NK-92 (cell line): Measurements from ENCODE around the gene FAM83D.

Experiments used
- DNase-seq: peaks from one replicate; lab custom pipeline; 2025; ENCODE audit not compliant: unreplicated experiment; lab: John Stamatoyannopoulos, UW

The FAM83D gene, protein sequence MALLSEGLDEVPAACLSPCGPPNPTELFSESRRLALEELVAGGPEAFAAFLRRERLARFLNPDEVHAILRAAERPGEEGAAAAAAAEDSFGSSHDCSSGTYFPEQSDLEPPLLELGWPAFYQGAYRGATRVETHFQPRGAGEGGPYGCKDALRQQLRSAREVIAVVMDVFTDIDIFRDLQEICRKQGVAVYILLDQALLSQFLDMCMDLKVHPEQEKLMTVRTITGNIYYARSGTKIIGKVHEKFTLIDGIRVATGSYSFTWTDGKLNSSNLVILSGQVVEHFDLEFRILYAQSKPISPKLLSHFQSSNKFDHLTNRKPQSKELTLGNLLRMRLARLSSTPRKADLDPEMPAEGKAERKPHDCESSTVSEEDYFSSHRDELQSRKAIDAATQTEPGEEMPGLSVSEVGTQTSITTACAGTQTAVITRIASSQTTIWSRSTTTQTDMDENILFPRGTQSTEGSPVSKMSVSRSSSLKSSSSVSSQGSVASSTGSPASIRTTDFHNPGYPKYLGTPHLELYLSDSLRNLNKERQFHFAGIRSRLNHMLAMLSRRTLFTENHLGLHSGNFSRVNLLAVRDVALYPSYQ

DNA sequence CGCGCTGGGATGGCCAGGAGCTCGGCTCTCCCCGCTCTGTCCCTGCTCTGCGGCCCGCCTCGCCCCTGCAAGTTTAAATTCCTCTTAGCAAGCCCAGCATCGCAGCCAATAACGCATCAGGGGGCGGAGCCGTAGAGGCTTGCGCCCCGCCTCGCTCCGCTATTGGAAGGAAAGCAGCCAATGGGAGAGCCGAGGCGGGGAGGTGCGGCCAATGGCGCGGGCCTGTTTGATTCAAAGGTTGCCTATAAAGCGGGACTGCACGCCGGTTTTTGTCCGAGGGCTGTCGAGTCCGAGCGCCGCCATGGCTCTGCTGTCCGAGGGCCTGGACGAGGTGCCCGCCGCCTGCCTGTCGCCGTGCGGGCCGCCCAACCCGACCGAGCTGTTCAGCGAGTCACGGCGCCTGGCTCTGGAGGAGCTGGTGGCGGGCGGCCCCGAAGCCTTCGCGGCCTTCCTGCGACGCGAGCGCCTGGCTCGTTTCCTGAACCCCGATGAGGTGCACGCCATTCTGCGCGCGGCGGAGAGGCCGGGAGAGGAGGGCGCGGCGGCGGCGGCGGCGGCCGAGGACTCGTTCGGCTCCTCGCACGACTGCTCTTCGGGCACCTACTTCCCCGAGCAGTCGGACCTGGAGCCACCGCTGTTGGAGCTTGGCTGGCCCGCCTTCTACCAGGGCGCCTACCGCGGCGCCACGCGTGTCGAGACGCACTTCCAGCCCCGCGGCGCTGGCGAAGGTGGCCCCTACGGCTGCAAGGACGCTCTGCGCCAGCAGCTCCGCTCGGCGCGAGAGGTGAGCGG is at the start of gene FAM83D:
Gene FAM83D (plus strand): TSS at position 276 of the 792 bp plus-strand sequence. CDS start 26 bp downstream, at position 302.
- DNase-seq: peak; percentile 50

DNA sequence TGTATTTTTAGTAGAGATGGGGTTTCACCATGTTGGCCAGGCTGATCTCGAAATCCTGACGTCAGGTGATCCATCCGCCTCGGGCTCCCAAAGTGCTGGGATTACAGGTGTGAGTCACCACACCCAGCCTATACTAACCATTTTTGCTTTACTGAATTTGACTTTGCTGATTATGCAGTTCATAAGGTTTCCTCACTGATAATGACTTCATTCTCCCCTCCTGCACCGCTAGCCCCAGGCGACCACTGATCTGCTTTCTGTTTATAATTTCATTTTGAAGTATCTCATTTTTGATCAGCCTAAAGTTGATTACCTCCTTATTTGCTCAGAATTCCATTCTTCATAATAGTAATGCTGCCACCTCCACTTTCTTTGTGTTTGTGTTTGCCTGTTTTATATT is 48.7 kb upstream of the FAM83D start:
- no peak for DNase-seq

DNA sequence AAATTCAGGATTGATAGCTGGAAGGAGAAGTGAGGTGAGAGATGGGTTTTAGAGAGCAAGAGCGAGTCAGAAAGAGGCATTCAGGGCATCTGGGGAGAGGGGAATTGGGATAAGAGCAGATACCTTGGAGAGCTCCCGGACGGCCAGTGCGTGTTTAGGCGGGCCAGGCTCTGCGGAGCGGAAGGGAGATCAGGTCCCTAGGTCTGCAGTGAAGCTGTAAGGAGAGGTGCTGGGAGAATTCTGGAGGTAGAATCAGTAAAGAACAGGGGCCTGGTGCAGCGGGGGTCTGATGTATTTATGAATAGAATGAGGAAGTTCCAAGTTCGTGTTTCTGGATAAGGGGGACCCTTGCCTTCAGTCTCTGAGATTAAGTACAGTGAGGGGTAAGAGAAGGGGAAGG is 47.4 kb upstream of the FAM83D start:
- DNase-seq: no peak

DNA sequence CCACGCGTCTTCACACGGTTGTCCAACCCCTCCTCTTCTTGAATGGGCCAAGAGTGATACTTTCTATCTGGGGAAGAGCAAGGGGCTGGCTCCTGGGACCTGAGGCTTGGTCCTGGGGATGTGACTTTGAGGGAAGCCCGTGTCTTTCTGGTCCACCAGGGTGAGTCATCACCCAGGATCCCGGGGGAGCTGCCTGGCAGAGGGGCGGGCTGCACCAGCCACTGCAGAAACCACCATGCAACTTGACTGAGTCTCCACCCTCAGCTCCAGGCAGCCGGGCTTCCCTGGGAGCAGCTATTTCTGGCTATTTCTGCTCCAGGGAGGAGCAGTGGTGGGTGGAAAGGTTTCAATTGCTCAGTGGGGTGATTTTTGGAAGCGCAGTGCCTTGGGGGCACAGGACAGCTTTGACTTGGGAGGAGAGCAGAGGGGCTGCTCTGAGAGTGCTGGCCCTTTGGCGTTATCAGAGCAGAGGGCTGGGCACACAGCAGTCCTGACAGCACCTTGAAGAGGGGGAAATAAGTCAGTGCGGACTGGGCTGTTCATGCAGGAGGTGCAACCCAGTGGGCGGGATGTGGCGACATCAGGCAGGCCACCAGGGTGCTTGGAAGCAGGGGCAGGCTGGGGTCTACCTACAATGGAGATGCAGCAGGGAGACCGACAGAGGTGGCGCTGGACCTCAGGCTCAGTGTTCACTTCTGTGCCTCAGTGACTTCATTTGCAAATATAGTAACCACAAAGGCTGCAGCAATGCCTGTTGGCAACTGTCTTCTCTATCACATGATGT is 45.1 kb upstream of the FAM83D start:
- no peak for DNase-seq

DNA sequence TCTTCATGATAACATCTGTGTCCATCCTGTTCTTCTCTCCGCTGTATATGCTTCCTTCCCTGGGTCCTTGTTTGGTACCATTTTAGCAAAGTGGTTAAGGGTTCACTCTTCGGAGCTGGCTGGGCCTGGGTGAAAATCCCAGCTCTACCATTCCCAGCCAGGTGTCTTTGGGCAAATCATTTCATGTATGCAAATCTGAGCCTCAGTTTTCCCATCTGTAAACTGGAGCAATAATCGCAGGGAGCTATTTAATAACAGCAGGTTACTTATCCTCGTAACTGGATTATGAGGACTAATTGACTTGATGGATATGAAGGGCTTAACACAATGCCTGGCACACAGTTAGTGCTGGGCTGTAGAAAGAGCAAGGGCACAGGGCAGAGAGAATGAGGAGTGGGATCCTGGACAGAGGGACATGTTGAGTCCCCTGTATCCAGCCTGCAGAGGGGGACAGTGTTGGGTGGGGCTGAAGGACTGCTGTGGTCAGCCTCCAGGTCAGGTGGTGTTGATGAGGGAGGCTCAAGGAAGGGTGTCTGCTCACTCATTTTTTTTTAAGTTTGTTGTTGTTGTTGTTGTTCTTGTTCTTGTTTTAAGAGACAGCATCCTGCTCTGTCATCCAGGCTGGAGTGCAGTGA is 44.3 kb upstream of the FAM83D start:
- DNase-seq: no peak

DNA sequence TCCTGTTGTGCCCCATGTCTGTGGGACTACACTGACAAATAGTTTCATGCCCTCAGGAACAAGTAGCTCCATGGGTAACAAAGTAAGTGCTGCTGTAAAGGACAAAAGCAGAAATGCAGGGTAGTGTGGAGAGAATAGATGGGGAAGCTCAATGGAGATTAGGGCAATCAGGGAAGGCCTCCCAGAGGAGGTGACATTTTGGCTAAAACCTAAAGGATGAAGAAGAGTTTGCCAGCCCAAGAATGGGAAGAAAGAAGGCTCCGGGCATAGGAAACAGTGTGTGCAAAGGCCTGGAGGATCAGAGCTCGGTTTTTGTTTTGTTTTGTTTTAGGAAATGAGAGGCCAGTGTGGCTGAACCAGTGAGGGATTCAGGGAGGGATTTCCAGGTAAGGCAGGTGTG is 43.6 kb upstream of the FAM83D start:
- no peak for DNase-seq

DNA sequence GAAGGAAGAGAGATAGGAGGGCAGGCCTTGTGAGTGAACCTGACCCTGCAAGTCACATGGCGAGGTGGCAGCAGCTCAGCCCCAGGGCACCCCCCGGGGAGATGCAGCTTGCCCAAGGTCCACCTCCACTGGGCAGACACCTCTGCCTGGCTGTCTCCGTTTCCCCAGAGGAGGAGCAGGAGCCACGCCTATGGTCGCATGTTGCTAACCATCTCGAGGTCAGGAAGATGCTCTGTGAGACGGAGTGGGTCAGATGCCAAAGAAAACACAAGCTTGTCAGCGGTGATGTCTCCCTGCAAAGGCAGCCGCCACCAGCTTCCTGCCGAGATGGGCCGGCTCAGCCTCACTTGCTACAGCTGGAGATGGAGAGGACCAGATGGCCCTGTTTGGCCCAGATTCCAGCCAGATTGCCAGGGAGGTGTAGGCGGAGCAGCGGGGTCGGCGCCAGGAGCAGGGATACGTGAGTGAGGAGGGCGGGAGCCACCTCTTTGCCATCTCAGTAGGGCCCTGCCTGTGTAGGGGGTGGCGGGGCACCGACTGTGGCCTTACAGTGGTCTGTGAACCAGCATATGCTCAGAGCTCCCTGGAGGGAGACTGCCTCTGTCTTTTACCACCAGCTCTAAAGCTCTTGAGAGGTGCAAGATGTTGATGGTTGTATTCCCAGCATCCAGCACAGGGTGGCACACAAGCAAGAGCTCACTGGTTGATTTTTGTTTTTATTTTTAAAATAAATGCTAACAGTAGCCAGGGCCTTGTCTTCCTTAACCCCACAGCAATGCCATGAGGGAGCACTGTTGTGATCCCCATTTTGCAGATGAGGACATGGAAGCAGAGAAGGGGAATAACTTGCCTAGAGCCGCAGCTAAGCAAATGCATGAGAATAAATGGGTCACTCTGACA is 42.9 kb upstream of the FAM83D start:
- DNase-seq: no peak

DNA sequence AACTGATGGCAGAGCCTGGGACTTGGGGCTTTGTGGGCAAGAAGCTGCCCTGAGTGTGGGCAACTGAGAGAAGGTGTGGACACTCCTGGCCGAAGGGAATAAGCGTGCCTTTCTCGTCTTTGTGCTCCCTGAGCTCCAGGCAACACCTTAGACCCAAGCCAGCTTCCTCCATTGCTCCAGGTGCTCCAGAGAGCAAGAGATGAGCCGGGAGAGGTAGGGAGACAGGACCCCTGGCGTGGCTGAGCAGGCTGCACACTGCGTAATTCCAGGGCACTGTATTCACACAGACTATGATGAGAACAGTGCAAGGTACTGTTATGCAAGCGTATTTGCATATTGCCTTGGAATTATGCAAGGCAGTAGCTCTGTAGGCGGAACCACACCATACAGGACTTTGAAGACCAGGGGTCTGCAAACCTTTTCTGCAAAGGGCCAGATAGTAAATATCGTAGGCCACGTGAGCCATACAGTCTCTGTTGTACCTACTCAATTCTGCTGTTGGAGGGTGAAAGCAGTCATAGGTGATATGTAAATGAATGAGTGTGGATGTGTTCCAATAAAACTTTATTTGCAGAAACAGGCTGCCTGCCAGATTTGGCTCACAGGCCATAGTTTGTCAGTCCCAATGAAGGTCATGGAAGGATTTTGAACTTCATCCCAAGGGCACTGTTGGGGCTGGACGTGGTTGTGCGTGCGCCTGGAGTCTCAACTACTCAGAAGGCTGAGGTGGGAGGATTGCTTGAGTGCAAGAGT is 42.1 kb upstream of the FAM83D start:
- no peak for DNase-seq

DNA sequence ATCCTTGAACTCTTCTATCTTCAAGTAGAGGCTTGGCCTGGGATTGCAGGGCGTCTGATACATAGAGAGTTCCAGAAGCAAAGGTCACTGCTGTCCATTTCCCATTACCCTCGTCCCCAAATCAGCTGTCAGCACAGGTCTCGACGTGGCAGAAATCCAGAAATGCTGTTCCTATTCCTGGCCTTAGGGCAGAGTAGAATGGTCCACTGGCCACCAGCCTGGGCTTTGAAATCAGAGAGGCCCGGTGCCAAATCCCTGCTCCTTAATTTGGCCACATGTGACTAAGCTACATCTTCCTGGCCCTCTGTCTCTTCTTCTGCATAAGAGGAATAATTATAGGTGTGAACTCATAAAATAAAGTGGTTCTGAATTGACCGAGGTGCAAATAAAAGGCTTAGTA is 40.9 kb upstream of the FAM83D start:
- DNase-seq: no peak

DNA sequence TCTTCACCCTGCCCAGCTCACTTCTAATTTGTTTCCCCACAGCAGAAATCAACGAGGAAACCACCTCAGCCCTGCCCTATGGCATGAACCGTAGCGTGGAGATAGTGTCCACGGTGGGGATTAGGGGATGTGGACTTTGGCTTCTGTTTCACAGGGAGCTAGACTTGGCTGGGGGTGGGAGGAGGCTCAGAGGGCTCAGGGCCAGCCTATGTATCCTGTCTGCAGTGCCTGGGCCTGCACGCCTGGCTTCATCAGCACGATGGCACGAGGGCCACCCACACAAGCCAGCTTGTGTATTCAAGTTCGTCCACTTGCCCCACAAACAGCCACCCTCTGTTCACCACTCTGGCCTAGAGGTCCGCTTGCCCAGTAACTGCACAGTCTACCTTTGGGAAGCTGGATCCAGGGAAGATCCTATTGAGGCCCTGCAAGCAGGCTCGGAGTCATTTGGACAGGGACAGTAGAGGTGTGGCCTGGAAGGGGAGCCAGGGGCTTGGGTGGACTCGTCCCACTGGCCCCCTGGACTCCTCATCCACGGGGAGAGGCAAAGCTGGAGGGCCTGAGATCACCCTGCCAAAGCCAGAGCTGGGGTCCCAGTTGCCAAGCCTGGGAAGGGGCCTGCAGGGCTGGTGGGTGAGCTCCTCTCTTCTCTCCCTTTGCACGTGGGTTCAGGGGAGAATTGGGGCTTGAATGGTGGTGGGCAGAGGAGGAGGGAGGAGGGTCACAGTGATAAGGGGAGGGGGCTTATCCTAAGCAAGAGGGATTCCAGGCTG is 38.0 kb upstream of the FAM83D start:
- DNase-seq: no peak

DNA sequence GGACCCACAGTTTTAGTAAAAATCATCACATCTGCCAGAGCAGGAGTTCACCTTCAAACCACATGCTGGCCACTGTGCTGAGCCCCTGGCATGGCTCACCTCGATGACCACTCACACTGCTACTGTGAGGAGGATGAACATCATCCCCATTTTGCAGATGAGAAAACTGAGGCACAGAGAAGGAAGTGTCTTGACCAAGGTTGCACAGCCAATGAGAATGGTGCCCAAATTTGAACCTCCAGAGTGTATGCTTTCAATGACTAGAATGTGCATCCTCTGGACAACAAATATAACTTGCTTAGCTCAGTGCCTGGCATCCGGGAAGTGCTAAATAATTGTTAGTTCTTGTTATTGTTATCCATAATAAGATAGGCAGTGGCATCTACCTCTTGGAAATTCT is 37.2 kb upstream of the FAM83D start:
- no peak for DNase-seq

DNA sequence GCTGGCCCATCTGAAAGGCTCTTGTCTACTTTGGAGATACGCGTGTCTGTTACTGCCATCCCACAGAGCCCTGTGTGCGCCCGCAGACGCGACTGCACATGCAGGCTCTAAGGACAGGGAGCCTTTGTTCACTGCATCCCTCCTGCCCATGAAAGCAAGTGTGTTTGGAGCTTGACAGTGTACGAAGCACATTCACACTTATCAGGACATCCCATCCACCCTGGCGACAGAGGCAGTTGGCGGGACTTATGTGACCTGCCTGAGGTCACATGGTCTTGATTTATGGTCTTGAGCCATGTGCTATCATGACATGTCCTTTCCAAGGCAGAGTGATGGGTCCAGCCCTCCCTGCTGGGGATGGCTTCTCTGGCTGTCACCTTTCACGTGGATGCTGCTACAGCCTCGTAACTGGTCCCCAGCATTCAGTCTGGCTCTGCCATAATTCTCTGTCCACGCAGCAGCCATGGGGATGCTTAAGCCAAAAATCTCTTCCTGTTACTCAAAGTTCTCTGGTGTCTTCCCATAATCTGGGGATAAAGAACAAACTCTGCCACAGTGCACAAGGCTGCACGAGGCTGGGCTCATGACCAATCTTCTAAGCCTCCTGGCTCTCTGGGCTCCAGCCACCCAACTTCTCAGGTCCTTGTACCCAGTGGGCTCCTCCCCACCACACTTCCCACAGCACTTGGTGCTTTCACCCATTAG is 36.3 kb upstream of the FAM83D start:
- no peak for DNase-seq

DNA sequence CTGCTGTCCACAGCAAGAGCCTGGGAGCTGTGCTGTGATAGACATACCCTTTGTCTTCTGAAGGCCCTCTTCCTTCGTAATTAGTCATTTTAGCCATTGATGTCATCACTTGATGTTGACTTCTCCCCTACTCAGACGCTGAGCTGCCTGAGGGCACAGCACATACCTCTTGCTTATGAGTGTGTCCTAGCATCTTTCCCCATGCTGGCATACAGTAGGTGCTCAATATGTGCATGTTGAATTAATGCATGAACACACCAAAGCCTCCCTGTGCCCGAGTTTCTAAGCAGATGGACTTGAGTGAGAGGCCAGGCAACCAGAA is 35.8 kb upstream of the FAM83D start:
- no peak for DNase-seq

DNA sequence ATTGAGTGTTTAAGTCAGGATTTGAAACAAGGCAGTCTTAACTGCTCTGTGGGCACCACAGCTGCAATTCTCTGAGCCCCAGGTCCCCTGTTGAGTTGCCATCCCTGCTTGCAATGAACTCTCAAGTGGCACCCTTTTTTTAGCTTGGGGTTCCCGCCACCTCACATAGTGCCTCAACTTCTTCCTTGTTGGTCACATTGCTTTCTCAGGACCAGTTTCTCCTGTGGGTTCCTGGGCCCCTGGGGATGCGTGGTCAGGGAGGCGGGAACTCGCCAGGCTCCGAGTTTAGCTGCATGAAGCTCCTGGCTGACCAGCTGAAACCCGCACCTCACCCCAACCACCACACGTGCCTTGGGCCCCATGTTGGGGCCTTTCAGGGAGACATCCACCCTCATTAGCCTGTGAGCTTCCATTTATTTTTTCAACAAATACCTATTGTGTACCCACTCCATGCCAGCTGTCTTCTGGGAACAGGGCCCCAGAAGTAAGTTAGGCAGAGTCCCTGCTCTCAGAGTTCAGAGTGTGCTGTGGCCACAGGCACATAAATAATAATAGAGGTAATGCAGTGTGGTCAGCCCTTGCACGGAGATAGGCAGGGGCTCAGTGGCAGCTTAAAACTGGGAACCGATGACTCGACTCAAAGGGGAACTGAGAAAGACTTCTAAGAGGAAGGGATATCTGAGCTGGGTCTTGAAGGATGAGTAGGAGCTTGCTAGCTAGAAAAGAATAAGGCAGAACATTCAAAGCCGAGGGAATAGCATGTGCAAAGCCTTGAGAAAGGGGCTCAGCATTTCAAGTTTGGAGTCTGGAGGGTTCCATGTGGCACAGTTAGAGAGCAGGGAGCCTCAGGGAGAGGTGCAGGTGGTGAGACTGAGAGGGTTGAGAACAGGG is 33.9 kb upstream of the FAM83D start:
- DNase-seq: no peak

DNA sequence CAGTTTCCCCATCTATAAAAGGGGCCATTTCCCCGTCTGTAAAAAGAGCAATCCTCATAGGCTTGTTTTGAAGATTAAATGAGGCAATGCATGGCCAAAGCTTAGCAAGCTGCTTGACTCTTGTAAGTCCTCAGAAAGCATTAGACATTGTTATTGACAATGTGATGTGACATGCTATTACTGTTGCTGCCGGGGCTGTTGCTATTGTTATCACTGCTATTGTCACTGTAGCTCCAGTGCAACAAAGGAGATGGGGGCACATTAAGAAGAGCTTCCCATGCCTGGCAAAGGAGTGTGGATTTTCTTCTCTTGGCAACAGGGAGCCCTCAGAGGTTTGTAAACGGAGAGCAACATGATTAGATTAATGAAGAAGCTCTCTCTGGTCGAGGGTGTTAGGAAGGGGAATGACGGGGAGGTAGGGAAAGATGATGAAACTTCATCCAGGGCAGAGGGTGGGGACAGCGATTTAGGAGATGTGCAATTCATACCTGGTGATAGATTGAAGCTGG is 33.1 kb upstream of the FAM83D start:
- DNase-seq: no peak

DNA sequence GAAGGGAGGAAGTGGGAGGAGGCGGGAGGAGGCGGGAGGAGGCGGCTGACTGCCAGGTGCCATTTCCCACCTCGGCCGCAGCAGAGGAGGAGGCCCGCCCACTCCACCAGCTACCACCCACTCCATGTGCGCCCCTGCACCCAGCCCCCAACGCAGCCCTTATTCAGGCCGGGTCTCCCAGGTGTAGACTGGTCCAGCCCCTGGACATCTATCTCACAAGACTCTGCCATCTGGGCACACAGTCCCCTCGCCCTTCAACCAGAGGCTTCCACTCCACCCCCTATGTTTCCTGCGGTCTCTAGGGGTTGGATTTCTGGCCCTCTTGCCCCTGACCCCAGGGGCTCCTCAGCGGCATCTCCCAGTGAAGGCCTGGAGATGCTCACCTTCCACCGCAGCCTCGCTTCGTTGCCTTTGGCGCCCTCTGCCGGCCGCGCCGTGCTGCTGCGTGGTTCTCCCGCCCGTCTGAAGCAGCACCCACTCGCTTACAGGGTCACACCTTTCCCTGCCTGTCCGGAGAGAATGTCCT is 32.6 kb upstream of the FAM83D start:
- no peak for DNase-seq
